CD4-positive, CD25-positive, alpha-beta regulatory T cell (primary cell): Measurements from ENCODE around the gene IPO13. TPM values are rescaled to one million over a fixed set of nuclear protein-coding genes. Genes with fewer than 3 reads are reported as not detected.

Source experiments
- ATAC-seq, 2 donors: fragments of 150-1000 bp; cut with Tn5 transposase; one replicate each; pipeline ENCODE4 v1.10.0; 2021; ENCODE audit warnings: low read depth in 2 of 2, moderate number of reproducible peaks in 2 of 2, moderate library complexity in 1 of 2
- DNase-seq, 3 donors: peaks; one replicate each; pipeline versions ENCODE4 v3.0.0 to v3.0.0-alpha.2; 2012 to 2022; ENCODE audit warnings: mixed read lengths in 1 of 3
- H3K27ac ChIP-seq: one replicate; pipeline ENCODE4 v1.7.0; 2013; ENCODE audit warnings: mild to moderate bottlenecking, low read length; ENCODE audit not compliant: insufficient read depth, poor library complexity, severe bottlenecking
- H3K27me3 ChIP-seq: one replicate; pipeline ENCODE4 v1.7.0; 2013; ENCODE audit warnings: low read length; ENCODE audit not compliant: control insufficient read depth, insufficient read depth
- H3K36me3 ChIP-seq: one replicate; pipeline ENCODE4 v1.7.0; 2013; ENCODE audit warnings: mild to moderate bottlenecking, low read length, moderate library complexity; ENCODE audit not compliant: control insufficient read depth, insufficient read depth
- H3K4me1 ChIP-seq: 2 replicates; pipeline ENCODE4 v1.7.0; 2013; ENCODE audit warnings: mild to moderate bottlenecking, low read length; ENCODE audit not compliant: insufficient read depth, control insufficient read depth, poor library complexity, severe bottlenecking
- H3K4me3 ChIP-seq: one replicate; pipeline ENCODE4 v1.7.0; 2013; ENCODE audit warnings: low read depth, mild to moderate bottlenecking, low read length, moderate library complexity
- H3K9me3 ChIP-seq, 2 experiments: 1 replicate in 1 of 2; 2 replicates in 1 of 2; pipeline ENCODE4 v1.7.0; 2013; ENCODE audit warnings: low read length in 2 of 2, mild to moderate bottlenecking in 1 of 2, moderate library complexity in 1 of 2; ENCODE audit not compliant: control insufficient read depth in 2 of 2
- H3K27ac Mint-ChIP-seq, 3 donors: one replicate each; pipeline ENCODE4 v1.8.0; 2020 to 2022; ENCODE audit warnings: mild to moderate bottlenecking in 3 of 3, mixed read lengths in 3 of 3, moderate library complexity in 2 of 3
- H3K27me3 Mint-ChIP-seq: one replicate; pipeline ENCODE4 v1.8.0; 2022; ENCODE audit warnings: mild to moderate bottlenecking, mixed read lengths
- H3K36me3 Mint-ChIP-seq: one replicate; pipeline ENCODE4 v1.8.0; 2020; ENCODE audit warnings: mixed read lengths
- H3K4me1 Mint-ChIP-seq, 4 donors: one replicate each; pipeline ENCODE4 v1.8.0; 2020 to 2022; ENCODE audit warnings: mixed read lengths in 4 of 4, mild to moderate bottlenecking in 1 of 4
- H3K4me3 Mint-ChIP-seq, 4 donors: one replicate each; pipeline ENCODE4 v1.8.0; 2020 to 2022; ENCODE audit warnings: mild to moderate bottlenecking in 4 of 4, mixed read lengths in 4 of 4, moderate library complexity in 3 of 4
- H3K9me3 Mint-ChIP-seq, 7 donors: one replicate each; pipeline ENCODE4 v1.8.0; 2020 to 2022; ENCODE audit warnings: mixed read lengths in 7 of 7, mild to moderate bottlenecking in 3 of 7, moderate library complexity in 2 of 7
- polyA plus RNA-seq, 4 donors: library from polyadenylated mRNA; unstranded; fragments of 300-500 nt; fragmentation: Illumina TruSeq; gene quantifications; one replicate each; pipeline ENCODE4 v1.2.3, GENCODE V29; 2021
- total RNA-seq: library from RNA; stranded (reverse); gene quantifications from one replicate; pipeline ENCODE4 v1.2.3, GENCODE V29; 2022

The IPO13 gene
- total and polyA plus RNA-seq, 5 donors from 2014 or later = 9.4 to 12.6 (median 10.7) TPM

DNA sequence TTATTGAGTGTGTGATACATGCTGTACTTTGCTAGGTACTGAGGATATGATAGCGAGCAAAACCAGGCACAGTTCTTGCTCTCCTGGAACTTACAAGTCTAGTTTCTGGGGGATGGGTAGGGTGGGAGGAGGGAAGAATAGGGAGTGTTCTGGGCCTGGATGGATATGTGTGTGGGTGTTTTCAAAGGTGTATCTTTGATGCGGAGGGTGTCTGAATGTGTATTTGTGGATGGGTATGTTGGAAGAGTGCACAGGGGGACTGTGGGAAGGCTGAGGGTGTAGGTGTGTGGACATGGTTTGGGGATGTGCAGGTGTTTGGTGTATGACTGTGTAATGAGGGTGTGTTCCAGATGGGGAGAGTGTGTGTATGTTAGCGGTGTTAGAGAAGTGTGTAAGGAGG, 18.6 kb downstream of the IPO13 start:
- Mint-ChIP-seq H3K27ac (no peak overlapping the region), H3K27me3 (peaks cover 4% of the 10 kb centered on the region), H3K4me1 (peaks cover 0 to 17% (median 9%) of the 10 kb centered on the region in 4 donors), H3K36me3 (peaks cover 17% of the 10 kb centered on the region), H3K4me3 (no peak overlapping the region), H3K9me3 (peaks cover 0 to 1% (median 0%) of the 10 kb centered on the region in 7 donors)
- H3K4me3 ChIP-seq = no peak overlapping the region
- H3K27me3 ChIP-seq = no peaks in the 10 kb centered on the region
- H3K4me1 ChIP-seq = peaks cover 8% of the 10 kb centered on the region
- H3K27ac ChIP-seq = no peak overlapping the region
- H3K9me3 ChIP-seq = no peaks in the 10 kb centered on the region
- no peak for DNase-seq
- peaks cover 11% of the 10 kb centered on the region for H3K36me3 ChIP-seq
- ATAC-seq = no peak

GRCh38 chr1:43968348-43968948, 21.7 kb downstream of the IPO13 start:
- H3K4me3 ChIP-seq = no peak overlapping the region
- DNase-seq (peak in 1 of 3 donors; percentile 34), ATAC-seq (no peak)
- peaks cover 0 to 1% (median 0%) of the 10 kb centered on the region in 7 donors for H3K9me3 Mint-ChIP-seq
- no peaks in the 10 kb centered on the region for H3K9me3 ChIP-seq
- H3K4me3 Mint-ChIP-seq = peak overlapping the region in 2 of 4 donors; percentile 21 to 90
- peak overlapping the region in 1 of 3 donors; percentile 26 for H3K27ac Mint-ChIP-seq
- H3K36me3 Mint-ChIP-seq = peaks cover 7% of the 10 kb centered on the region
- peaks cover 5% of the 10 kb centered on the region for H3K36me3 ChIP-seq
- H3K27me3 ChIP-seq = no peaks in the 10 kb centered on the region
- no peak overlapping the region for H3K27ac ChIP-seq
- peaks cover 4% of the 10 kb centered on the region for H3K27me3 Mint-ChIP-seq
- H3K4me1 ChIP-seq = peaks cover 16% of the 10 kb centered on the region
- H3K4me1 Mint-ChIP-seq = peaks cover 0 to 29% (median 11%) of the 10 kb centered on the region in 4 donors

- no peaks in the 10 kb centered on the region for H3K27me3 ChIP-seq
- H3K36me3 Mint-ChIP-seq = peaks cover 7% of the 10 kb centered on the region
- H3K27ac ChIP-seq = no peak overlapping the region
- no peaks in the 10 kb centered on the region for H3K9me3 ChIP-seq
- peaks cover 0 to 39% (median 17%) of the 10 kb centered on the region in 4 donors for H3K4me1 Mint-ChIP-seq
- H3K9me3 Mint-ChIP-seq = peaks cover 0 to 1% (median 0%) of the 10 kb centered on the region in 7 donors
- peak overlapping the region; percentile 64 for H3K4me3 ChIP-seq
- peak overlapping the region; percentile 90 to 98 (median 93) for H3K4me3 Mint-ChIP-seq
- H3K4me1 ChIP-seq = peaks cover 22% of the 10 kb centered on the region
- peak overlapping the region; percentile 72 to 89 (median 84) for H3K27ac Mint-ChIP-seq
- H3K27me3 Mint-ChIP-seq = peaks cover 4% of the 10 kb centered on the region
- peaks cover 5% of the 10 kb centered on the region for H3K36me3 ChIP-seq
- ATAC-seq (no peak), DNase-seq (no peak)
Measured at GRCh38 chr1:43969416-43969745, 22.6 kb downstream of the IPO13 start.

GRCh38 chr1:43969746-43970466, 23.2 kb downstream of the IPO13 start, which contains the start of gene DPH2:
Gene DPH2, plus strand, starts transcription at chr1:43970010. Its CDS starts 166 bp downstream, at chr1:43970176.
- ATAC-seq (peak; percentile 90), DNase-seq (peak; percentile 91 to 98 (median 94))
- no peaks in the 10 kb centered on the region for H3K27me3 ChIP-seq
- peaks cover 0 to 39% (median 19%) of the 10 kb centered on the region in 4 donors for H3K4me1 Mint-ChIP-seq
- H3K9me3 ChIP-seq = no peaks in the 10 kb centered on the region
- peaks cover 7% of the 10 kb centered on the region for H3K36me3 Mint-ChIP-seq
- H3K4me3 ChIP-seq = peak within 1 kb of the TSS; percentile 81
- peaks cover 24% of the 10 kb centered on the region for H3K4me1 ChIP-seq
- H3K9me3 Mint-ChIP-seq = peaks cover 0 to 1% (median 0%) of the 10 kb centered on the region in 7 donors
- H3K36me3 ChIP-seq = peaks cover 5% of the 10 kb centered on the region
- H3K27ac Mint-ChIP-seq = peak within 1 kb of the TSS; percentile 72 to 89 (median 84)
- peak within 1 kb of the TSS; percentile 56 for H3K27ac ChIP-seq
- H3K27me3 Mint-ChIP-seq = peaks cover 4% of the 10 kb centered on the region
- peak within 1 kb of the TSS; percentile 90 to 98 (median 93) for H3K4me3 Mint-ChIP-seq

DNA sequence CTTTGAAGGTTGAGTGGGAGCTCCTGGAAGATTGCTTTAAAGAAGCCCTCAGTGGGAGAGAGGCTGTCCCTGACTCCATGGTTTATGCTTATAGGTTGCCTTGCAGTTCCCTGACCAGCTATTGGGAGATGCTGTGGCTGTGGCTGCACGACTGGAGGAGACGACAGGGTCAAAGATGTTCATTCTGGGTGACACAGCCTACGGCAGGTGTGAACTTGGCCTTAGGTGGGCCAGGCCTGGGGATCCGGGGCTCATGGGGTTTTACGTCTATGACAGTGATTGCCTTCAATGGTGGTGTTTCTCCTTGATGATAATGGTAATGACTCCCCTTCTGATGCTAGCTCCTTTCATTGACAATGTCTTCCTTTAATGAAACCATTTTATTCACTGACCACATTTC, 23.8 kb downstream of the IPO13 start:
- ATAC-seq (no peak), DNase-seq (no peak)
- Histone ChIP-seq H3K9me3 (no peaks in the 10 kb centered on the region), H3K36me3 (peaks cover 5% of the 10 kb centered on the region), H3K27ac (peak overlapping the region; percentile 16), H3K27me3 (no peaks in the 10 kb centered on the region), H3K4me1 (peaks cover 27% of the 10 kb centered on the region), H3K4me3 (peak overlapping the region; percentile 81)
- H3K36me3 Mint-ChIP-seq = peaks cover 7% of the 10 kb centered on the region
- peak overlapping the region; percentile 14 to 89 (median 84) for H3K27ac Mint-ChIP-seq
- H3K4me3 Mint-ChIP-seq = peak overlapping the region; percentile 90 to 98 (median 93)
- peaks cover 0 to 1% (median 0%) of the 10 kb centered on the region in 7 donors for H3K9me3 Mint-ChIP-seq
- H3K4me1 Mint-ChIP-seq = peaks cover 0 to 40% (median 19%) of the 10 kb centered on the region in 4 donors
- peaks cover 4% of the 10 kb centered on the region for H3K27me3 Mint-ChIP-seq

- H3K9me3 ChIP-seq = no peaks in the 10 kb centered on the region
- Mint-ChIP-seq H3K27me3 (peaks cover 4% of the 10 kb centered on the region), H3K27ac (peak overlapping the region in 1 of 3 donors; percentile 84), H3K9me3 (peaks cover 0 to 1% (median 0%) of the 10 kb centered on the region in 7 donors), H3K4me3 (peak overlapping the region; percentile 90 to 98 (median 93)), H3K36me3 (peaks cover 7% of the 10 kb centered on the region), H3K4me1 (peaks cover 0 to 44% (median 20%) of the 10 kb centered on the region in 4 donors)
- H3K4me1 ChIP-seq = peaks cover 32% of the 10 kb centered on the region
- no peak overlapping the region for H3K27ac ChIP-seq
- H3K27me3 ChIP-seq = no peaks in the 10 kb centered on the region
- H3K4me3 ChIP-seq = peak overlapping the region; percentile 81
- peaks cover 5% of the 10 kb centered on the region for H3K36me3 ChIP-seq
- DNase-seq (no peak), ATAC-seq (no peak)
Measured at GRCh38 chr1:43970911-43971310, 24.2 kb downstream of the IPO13 start.

GRCh38 chr1:43971336-43971980, 24.7 kb downstream of the IPO13 start:
- DNase-seq (no peak), ATAC-seq (no peak)
- peak overlapping the region; percentile 90 to 93 (median 93) for H3K4me3 Mint-ChIP-seq
- H3K27ac ChIP-seq = no peak overlapping the region
- H3K27ac Mint-ChIP-seq = no peak overlapping the region
- H3K9me3 Mint-ChIP-seq = peaks cover 0 to 1% (median 0%) of the 10 kb centered on the region in 7 donors
- H3K4me3 ChIP-seq = no peak overlapping the region
- peaks cover 0 to 49% (median 22%) of the 10 kb centered on the region in 4 donors for H3K4me1 Mint-ChIP-seq
- no peaks in the 10 kb centered on the region for H3K9me3 ChIP-seq
- H3K36me3 ChIP-seq = peaks cover 6% of the 10 kb centered on the region
- no peaks in the 10 kb centered on the region for H3K27me3 ChIP-seq
- peaks cover 37% of the 10 kb centered on the region for H3K4me1 ChIP-seq
- peaks cover 4% of the 10 kb centered on the region for H3K27me3 Mint-ChIP-seq
- H3K36me3 Mint-ChIP-seq = peaks cover 7% of the 10 kb centered on the region
